M059J (cell line): Measurements from ENCODE around the gene HS3ST3A1. TPM values are rescaled to one million over a fixed set of nuclear protein-coding genes. Genes with fewer than 3 reads are reported as not detected.

Experiments used
- DNase-seq: peaks from one replicate; pipeline ENCODE4 v3.0.0-alpha.2; 2012; ENCODE audit warnings: low read depth
- total RNA-seq: library from RNA; depleted of rRNA; stranded (reverse); fragments of >200 nt; shearing (Covaris generic); gene quantifications from 2 replicates; pipeline ENCODE4 v1.2.3, GENCODE V29; 2014; rRNA removed

HS3ST3A1 gene
- total RNA-seq: 1.8 and 3.6 TPM in 2 replicates

DNA sequence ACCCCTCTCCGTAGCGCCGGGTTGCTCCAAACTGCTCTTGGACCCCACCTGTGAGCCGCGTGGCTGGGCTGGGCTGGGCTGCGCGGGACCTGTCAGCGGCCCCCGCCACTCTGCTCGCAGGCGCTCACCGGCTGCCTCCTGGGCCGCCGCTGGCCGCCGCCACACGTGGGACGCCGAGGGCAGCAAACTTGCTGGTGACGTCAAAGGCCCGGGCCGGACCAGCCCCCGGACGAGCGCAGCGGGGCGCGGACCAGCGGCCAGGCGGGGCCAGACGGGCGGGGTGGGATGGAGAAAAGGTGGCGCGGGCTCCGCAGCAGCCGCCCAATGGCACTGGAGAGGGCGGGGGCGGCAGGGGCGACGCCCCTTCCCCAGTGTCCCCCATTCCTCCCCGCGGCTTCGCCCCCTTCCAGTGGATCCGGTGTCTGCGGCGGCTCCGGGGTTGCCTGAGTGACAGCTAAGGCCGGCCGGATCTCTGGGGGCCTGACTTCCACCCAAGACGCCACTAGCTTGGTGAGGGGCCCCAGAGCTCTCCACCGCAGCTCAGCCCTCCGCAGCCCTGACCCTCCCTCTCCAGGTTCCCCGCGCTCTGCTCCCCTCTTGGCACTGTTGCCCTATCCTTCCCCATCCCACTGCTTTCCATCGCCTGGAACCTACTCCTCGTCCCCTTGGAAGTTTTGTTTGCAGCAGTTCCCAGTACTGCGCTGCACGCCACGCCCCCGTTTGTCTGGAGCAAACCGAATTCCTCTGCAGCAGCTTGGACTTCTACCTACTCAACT, at the start of gene HS3ST3A1:
Gene HS3ST3A1, minus strand, starts transcription at position 154 of the 776 bp plus-strand sequence. CDS start 800 bp downstream, outside the sequence.
- no peak for DNase-seq

GRCh38 chr17:13650096-13650675, 48.5 kb upstream of the HS3ST3A1 start:
- peak; percentile 25 for DNase-seq

DNA sequence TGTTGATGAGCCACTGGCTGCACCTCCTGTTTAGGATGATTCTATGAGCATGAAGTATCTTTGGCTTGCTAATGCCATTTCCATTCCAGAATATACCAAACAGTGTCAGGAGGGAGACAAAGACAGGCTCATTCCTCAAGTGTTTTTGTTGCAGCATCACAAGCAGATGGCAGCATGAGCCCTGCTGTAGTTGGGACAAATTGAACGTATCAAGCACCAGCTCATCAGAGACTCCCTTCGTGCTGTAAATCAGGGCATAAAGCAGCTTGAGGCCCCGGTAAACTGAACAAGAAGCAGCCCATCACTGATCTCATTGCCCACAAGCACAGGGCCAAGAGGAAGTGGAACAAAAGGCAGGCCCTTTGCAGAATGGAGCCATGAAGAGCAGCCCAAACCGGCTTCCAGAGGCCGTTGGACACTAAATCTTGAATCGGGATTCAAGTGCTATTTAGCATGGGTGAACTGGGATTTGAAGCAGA, 45.9 kb upstream of the HS3ST3A1 start:
- DNase-seq: no peak

- DNase-seq: no peak
Observed at GRCh38 chr17:13646969-13647542, 45.3 kb upstream of the HS3ST3A1 start.

DNA sequence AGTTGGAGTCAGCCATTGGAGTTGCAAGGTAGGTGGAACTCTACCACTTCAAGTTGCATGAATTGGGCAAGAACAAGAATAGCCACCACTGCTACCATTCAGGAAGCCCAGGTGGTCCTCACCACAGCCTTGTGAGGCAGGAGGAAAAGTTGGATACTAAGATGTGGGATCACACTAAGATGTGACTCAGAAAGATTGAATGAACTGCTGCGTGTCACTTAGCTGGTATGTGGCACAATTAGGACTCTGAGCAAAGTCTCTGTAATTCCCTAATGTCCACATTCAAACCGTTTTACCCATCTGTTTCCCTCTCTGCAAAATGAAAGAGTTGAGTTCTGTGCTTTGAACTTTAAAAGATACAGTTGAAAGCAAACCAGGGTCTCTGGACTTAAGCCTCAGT, 44.7 kb upstream of the HS3ST3A1 start:
- DNase-seq: peak; percentile 46

GRCh38 chr17:13643180-13643579, 41.5 kb upstream of the HS3ST3A1 start:
- DNase-seq: no peak

- peak; percentile 51 for DNase-seq
Observed at GRCh38 chr17:13642188-13642587, 40.5 kb upstream of the HS3ST3A1 start.

GRCh38 chr17:13640551-13640950, 38.8 kb upstream of the HS3ST3A1 start:
- no peak for DNase-seq

- peak; percentile 90 for DNase-seq
Observed at GRCh38 chr17:13638855-13639458, 37.2 kb upstream of the HS3ST3A1 start.

GRCh38 chr17:13636951-13637350, 35.2 kb upstream of the HS3ST3A1 start:
- DNase-seq: no peak

GRCh38 chr17:13635951-13636350, 34.2 kb upstream of the HS3ST3A1 start:
- peak; percentile 29 for DNase-seq

GRCh38 chr17:13634021-13634420, 32.3 kb upstream of the HS3ST3A1 start:
- DNase-seq: no peak

DNA sequence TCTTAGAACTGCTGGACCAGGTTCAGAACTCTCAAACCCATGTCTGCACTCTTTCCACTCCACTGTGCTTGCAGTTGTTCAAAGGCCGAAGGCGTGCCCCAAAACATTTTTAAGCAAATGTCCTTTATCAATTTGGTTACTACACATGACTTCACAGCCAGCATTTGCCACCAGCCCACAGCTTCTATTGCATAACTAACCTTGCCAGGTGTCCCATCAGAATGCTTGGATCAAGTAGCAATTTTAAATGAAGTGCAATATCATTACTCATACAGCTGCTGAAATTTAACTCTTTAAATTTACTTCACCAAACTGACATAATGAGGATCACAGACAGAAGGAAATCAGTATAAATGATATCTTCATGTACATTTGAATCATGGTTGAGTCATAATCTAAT, 29.8 kb upstream of the HS3ST3A1 start:
- DNase-seq: peak; percentile 15

GRCh38 chr17:13626703-13627102, 25.0 kb upstream of the HS3ST3A1 start:
- peak; percentile 85 for DNase-seq

- DNase-seq: no peak
Observed at GRCh38 chr17:13619462-13619861, 17.7 kb upstream of the HS3ST3A1 start.

GRCh38 chr17:13616031-13616430, 14.3 kb upstream of the HS3ST3A1 start:
- DNase-seq: no peak

DNA sequence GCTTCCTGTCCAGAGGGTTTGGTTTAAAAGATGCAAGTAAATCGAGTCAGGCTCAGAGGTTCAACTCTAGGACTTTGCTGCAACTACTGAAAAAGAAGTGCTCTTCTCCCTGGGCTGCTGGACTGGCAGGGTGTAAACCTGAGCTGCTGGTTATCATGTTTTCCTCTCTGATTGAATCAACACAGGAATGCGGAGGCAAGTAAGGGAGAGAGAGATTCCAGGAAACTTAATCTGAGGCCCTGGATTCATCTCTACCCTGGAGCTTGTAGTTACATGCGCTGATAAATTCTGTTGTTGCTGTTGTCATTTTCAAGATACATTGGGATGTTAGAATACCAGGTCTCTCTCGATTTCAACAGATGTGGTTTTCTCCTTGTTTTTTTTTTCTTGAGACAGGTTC, 8.2 kb upstream of the HS3ST3A1 start:
- DNase-seq: no peak

DNA sequence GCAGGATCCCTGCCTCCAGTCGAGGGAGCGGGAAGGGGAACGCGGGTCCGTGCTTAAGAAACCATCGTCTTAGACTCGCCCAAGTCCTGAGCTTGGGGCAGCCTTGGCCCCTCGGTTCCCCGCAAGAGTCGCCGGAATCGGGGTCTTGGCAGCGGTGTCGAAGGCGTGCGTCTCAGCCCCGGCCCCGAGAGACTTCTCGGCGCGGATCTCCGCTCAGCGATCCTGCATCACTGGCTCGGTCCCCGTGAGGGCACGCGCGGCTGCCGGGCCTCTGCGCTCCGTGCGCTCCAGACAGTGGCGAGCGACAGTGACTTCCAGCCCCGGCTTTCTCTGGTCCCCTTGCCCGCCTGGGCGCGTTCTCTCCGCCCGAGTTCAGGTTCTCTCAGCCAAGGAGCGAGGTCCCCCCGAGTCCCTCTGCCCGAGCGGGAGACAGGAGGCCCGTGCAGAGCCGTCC, 380 bp downstream of the HS3ST3A1 start:
- DNase-seq: no peak

DNA sequence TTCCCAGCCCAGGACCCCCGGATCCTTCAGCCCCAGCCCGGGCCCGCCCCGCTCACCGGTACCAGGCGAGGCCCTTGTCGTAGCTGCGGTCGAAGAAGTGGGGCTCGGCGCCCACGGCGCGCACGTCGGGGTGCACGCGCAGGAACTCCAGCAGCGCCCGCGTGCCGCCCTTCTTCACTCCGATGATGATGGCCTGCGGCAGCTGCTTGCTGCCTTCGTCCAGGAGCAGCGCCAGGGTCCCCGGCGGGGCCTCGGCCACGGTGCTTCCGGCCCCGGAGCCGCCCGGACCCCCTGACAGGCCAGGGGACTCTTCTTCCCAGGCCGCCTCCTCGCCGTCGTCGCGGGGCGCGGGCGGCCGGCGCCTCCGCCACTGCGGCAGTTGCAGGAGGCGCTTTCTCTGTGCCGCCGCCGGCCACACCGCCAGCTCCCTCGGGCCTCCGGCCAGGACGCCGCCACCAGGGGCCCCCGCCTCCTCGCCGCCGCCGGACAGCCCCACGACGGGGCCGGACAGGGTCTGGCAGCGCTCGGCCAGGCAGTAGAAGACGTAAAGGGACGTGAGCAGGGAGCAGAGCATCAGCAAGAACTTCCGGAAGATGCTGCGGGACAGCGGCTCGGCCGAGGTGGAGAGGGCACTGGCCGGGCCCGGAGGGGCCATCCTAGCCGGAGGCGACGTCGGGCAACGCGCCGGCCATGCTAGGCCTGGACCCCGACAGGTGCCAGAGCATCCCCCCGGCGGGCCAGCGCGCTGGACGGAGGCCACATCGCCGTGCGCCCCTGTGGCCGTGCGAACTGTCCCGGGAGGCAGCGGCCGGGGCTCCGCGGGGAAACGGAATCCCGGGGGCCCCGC, 1.0 kb downstream of the HS3ST3A1 start:
- no peak for DNase-seq

- no peak for DNase-seq
Observed at GRCh38 chr17:13599864-13600263, 1.9 kb downstream of the HS3ST3A1 start.

DNA sequence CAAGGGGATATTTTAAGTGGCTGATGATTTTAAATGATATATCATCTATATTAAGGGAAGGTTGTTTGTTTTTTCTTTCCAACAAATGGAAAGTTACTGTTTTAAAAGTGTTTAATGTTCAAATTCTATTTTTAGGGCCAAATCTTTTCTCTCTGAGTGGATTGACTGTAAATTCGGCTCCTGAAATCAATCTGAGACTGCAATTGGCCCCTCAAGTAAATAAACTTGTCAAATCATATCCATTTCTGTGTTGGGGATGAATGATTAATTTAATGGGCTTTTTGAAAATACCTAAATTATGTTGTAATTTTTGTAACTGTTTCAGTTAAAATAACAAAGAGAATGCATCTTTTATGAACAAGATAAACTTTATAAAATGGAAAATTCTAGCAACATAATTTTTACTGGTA, 2.6 kb downstream of the HS3ST3A1 start:
- no peak for DNase-seq
